Left lung (tissue), 10 donors: Measurements from ENCODE around the gene TMEM225B. TPM values are rescaled to one million over a fixed set of nuclear protein-coding genes. Genes with fewer than 3 reads are reported as not detected.

Experiments used
- ATAC-seq: fragments of 200-7000 bp; cut with Tn5 transposase; one replicate; pipeline ENCODE4 v1.9.1; 2020; ENCODE audit warnings: moderate library complexity
- DNase-seq, 4 donors: peaks; one replicate each; pipeline ENCODE4 v3.0.0-alpha.2; 2013 to 2020
- H3K27ac ChIP-seq, 2 donors: fragments of 200-600 bp; sonication (generic) in 1 of 2; one replicate each; pipeline versions ENCODE4 v1.5.0 to v1.8.0; 2020 to 2021
- H3K27me3 ChIP-seq, 2 donors: fragments of 200-600 bp; sonication (generic) in 1 of 2; one replicate each; pipeline versions ENCODE4 v1.5.0 to v1.8.0; 2020 to 2021
- H3K36me3 ChIP-seq, 2 donors: fragments of 200-600 bp; sonication (generic) in 1 of 2; one replicate each; pipeline versions ENCODE4 v1.5.0 to v1.8.0; 2020 to 2021
- H3K4me1 ChIP-seq, 2 donors: fragments of 200-600 bp; one replicate each; pipeline ENCODE4 v1.8.0; 2021
- H3K4me3 ChIP-seq, 2 donors: fragments of 200-600 bp; sonication (generic) in 1 of 2; one replicate each; pipeline versions ENCODE4 v1.5.0 to v1.8.0; 2020 to 2021; ENCODE audit warnings: mild to moderate bottlenecking in 1 of 2
- H3K9me3 ChIP-seq, 2 donors: fragments of 200-600 bp; sonication (generic) in 1 of 2; one replicate each; pipeline versions ENCODE4 v1.5.0 to v1.8.0; 2020 to 2021
- intact Hi-C, 2 donors: fragments of 100-400 bp; cut with DNase I; formaldehyde crosslinking; loops; one replicate each; pipeline versions ENCODE4 v1.11.2 to v1.14.2; 2022
- polyA plus RNA-seq, 6 donors: library from polyadenylated mRNA; unstranded; fragments of 120-200 nt; gene quantifications; one replicate each; pipeline ENCODE4 v1.2.1, GENCODE V29; 2013; ENCODE audit not compliant: insufficient read length in 6 of 6
- total RNA-seq, 2 donors: library from RNA; stranded (reverse); fragmentation: NEBNext Ultra II Directional; extraction: Animal tissue kit (Norgen Biotek cat#: 25700); gene quantifications; one replicate each; pipeline ENCODE4 v1.2.1, GENCODE V29; 2021
- TF ChIP-seq, protein P1 (sequence below), 2 donors: fragments of 200-600 bp; sonication (generic) in 1 of 2; IDR thresholded peaks; one replicate each; pipeline versions ENCODE4 v1.5.0 to v1.8.0; 2021; ENCODE audit warnings: antibody characterized with exemption in 2 of 2
- donor health status: DM: no; HTN: yes; CAD: no.
- donor health status: DM: no; HTN: no; CAD: no.

TMEM225B gene
- total and polyA plus RNA-seq, 8 donors = 0.60 to 1.9 (median 1.5) TPM

DNA sequence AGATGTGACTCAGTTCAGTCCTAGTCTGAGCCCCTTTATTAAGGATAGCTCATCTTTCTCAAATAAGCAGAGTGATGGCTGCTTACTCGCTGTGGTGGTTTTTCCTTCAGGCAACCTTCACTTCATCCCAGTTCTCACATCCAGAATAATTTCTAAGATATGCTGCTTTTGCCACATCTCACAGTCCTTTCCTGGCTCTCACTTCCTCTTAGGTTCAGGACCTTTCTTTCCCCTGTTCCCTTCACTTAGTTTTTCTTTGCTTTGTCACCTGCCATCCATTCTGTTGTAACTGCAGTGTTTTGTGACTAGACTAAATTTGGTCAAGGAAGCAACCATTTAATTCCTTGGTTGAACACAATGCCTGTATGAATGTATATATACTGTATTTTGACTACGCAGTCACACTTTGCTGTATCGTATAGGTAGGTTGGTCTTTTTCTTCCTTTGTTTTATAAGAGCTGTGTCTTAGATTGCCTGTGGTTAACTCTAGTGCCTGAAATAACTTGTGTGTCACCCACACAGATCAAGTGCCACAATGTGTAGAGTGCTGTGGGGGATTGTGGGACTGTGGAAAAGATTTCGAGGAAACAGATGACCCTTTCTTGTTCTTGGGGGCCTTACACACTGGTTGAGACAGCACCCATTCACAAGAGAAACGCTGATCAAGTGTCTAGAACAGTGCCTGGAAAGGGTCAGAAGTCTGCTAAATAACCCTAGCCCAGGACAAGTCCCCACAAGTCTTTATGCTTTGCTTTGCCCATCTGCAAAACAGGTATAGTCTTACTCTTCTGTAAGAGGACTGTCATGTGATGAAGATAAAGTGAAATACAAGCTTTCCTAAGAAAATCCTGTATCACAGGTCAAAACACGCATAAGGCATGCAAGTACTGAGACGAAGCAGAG lies 37.0 kb upstream of the TMEM225B start:
- no peaks in the 10 kb centered on the region for H3K27me3 ChIP-seq
- H3K9me3 ChIP-seq = no peaks in the 10 kb centered on the region
- peak overlapping the region in 1 of 2 donors; percentile 51 for H3K27ac ChIP-seq
- DNase-seq = no peak
- H3K36me3 ChIP-seq = peaks cover 0 to 62% of the 10 kb centered on the region in 2 donors
- H3K4me1 ChIP-seq = peaks cover 14 to 66% of the 10 kb centered on the region in 2 donors
- no peak overlapping the region for H3K4me3 ChIP-seq
- TF ChIP-seq, protein P1, sequence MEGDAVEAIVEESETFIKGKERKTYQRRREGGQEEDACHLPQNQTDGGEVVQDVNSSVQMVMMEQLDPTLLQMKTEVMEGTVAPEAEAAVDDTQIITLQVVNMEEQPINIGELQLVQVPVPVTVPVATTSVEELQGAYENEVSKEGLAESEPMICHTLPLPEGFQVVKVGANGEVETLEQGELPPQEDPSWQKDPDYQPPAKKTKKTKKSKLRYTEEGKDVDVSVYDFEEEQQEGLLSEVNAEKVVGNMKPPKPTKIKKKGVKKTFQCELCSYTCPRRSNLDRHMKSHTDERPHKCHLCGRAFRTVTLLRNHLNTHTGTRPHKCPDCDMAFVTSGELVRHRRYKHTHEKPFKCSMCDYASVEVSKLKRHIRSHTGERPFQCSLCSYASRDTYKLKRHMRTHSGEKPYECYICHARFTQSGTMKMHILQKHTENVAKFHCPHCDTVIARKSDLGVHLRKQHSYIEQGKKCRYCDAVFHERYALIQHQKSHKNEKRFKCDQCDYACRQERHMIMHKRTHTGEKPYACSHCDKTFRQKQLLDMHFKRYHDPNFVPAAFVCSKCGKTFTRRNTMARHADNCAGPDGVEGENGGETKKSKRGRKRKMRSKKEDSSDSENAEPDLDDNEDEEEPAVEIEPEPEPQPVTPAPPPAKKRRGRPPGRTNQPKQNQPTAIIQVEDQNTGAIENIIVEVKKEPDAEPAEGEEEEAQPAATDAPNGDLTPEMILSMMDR (IDR thresholded peaks at IDR 0.05) = no peak
- ATAC-seq = no peak
- intact Hi-C loops = no loop called here

DNA sequence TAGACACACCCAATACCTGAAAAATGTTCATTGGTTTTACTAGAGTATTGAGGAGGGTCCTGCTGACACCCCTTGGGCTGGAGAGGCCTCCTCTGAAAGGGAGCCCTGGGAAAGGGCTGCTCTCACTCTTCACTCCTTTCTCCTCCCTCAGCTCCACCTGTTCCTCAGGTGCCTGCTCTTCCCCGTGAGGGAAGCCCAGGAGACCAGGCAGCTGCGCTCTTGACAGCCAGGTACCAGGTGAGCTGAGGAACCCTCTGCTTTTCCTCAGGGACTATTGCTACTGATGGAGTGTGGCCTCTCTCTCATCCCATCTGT lies 36.4 kb upstream of the TMEM225B start:
- ATAC-seq (no peak), DNase-seq (no peak)
- TF ChIP-seq, protein P1 (IDR thresholded peaks at IDR 0.05) = no peak
- intact Hi-C loops = no loop called here
- peak overlapping the region in 1 of 2 donors; percentile 51 for H3K27ac ChIP-seq
- peaks cover 14 to 62% of the 10 kb centered on the region in 2 donors for H3K4me1 ChIP-seq
- peaks cover 0 to 64% of the 10 kb centered on the region in 2 donors for H3K36me3 ChIP-seq
- no peak overlapping the region for H3K4me3 ChIP-seq
- no peaks in the 10 kb centered on the region for H3K27me3 ChIP-seq
- no peaks in the 10 kb centered on the region for H3K9me3 ChIP-seq

DNA sequence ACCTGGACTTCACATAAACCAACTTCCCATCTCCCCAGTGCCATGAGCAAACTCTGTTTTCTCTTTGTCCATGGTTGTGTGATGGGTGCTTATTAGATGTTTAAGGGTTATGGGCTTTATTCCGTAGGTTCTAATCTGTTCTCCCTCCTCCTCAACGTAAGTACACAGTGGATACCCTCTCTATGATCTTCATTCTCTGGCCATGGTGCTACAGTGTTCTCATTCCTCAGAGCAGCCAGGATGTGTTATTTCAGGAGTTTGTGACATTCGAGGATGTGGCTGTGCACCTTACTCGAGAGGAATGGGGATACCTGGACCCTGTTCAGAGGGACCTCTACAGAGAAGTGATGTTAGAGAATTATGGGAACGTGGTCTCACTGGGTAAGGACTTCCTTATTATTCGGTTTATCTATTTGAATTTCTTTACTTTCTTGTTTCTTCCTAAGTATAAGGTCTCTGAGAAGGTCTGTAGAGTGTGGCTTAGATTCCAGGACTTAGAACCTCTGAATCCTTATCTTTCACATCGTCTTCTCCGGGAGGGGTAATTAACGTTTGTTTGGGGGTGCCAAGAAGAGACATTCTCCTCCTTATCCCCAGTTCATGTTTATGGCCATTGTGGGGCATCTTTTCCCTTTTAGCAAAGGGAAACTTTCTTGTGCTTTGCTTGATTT lies 35.8 kb upstream of the TMEM225B start:
- H3K4me3 ChIP-seq = no peak overlapping the region
- intact Hi-C loops = no loop called here
- H3K27ac ChIP-seq = peak overlapping the region in 1 of 2 donors; percentile 51
- no peak for ATAC-seq
- TF ChIP-seq, protein P1 (IDR thresholded peaks at IDR 0.05) = no peak
- H3K9me3 ChIP-seq = no peaks in the 10 kb centered on the region
- DNase-seq = no peak
- H3K36me3 ChIP-seq = peaks cover 0 to 69% of the 10 kb centered on the region in 2 donors
- H3K27me3 ChIP-seq = no peaks in the 10 kb centered on the region
- peaks cover 11 to 57% of the 10 kb centered on the region in 2 donors for H3K4me1 ChIP-seq

DNA sequence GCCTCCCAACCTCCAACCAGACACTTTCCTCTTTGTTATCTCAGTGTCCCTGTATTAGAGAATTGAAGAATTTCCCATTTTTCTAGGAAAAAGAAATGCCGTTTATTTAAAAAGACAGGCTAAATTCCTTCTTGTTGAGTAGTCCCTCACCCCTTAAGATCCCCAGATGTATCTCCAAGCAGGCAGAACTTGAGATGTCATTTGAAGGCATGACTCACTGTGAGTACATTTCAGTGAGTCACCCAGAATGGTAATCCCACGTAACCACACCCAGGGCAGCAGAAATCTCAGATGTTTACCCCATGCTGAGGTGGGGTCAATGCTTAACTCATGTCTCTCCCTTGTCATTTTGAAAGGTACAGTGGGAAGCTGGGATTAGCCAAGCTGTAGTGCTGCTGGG lies 35.2 kb upstream of the TMEM225B start:
- intact Hi-C loops = no loop called here
- H3K36me3 ChIP-seq = peaks cover 0 to 75% of the 10 kb centered on the region in 2 donors
- peak; percentile 10 for ATAC-seq

More for the DNA sequence above, 35.2 kb upstream of the TMEM225B start:
- TF ChIP-seq, protein P1 (IDR thresholded peaks at IDR 0.05) = no peak
- H3K27me3 ChIP-seq = no peaks in the 10 kb centered on the region
- no peak overlapping the region for H3K4me3 ChIP-seq
- H3K27ac ChIP-seq = peak overlapping the region in 1 of 2 donors; percentile 51
- H3K9me3 ChIP-seq = no peaks in the 10 kb centered on the region
- H3K4me1 ChIP-seq = peaks cover 7 to 51% of the 10 kb centered on the region in 2 donors
- DNase-seq = no peak
